Measurements from ENCODE around the gene APOA5.
"Not testable (repeated sequence)": the region's sequence is repeated elsewhere in the genome, so short reads cannot be mapped to it uniquely, and the experiment has no call there.

Gene APOA5

GRCh38 chr11:116771935-116772334 lies 19.7 kb downstream of the APOA5 start:
- no peak for DNase-seq

GRCh38 chr11:116762132-116762531 lies 29.5 kb downstream of the APOA5 start:
- DNase-seq, result no peak

GRCh38 chr11:116756044-116756443 lies 35.6 kb downstream of the APOA5 start:
- not testable (repeated sequence) for DNase-seq

GRCh38 chr11:116750070-116750718 lies 41.5 kb downstream of the APOA5 start:
- no peak for DNase-seq

GRCh38 chr11:116742104-116742503 lies 49.6 kb downstream of the APOA5 start:
- DNase-seq, result no peak

GRCh38 chr11:116740741-116741140 lies 50.9 kb downstream of the APOA5 start:
- no peak for DNase-seq

Data from RPMI8226 (cell line).